ENCODE measurements around the gene ZMAT3.
"Not testable (repeated sequence)": the region's sequence is repeated elsewhere in the genome, so short reads cannot be mapped to it uniquely, and the experiment has no call there.

The ZMAT3 gene

GRCh38 chr3:179067839-179068238, 3.8 kb downstream of the ZMAT3 start:
- no peak for DNase-seq

- DNase-seq: no peak
These were observed 4.3 kb downstream of the ZMAT3 start for GRCh38 chr3:179067291-179067690.

DNA sequence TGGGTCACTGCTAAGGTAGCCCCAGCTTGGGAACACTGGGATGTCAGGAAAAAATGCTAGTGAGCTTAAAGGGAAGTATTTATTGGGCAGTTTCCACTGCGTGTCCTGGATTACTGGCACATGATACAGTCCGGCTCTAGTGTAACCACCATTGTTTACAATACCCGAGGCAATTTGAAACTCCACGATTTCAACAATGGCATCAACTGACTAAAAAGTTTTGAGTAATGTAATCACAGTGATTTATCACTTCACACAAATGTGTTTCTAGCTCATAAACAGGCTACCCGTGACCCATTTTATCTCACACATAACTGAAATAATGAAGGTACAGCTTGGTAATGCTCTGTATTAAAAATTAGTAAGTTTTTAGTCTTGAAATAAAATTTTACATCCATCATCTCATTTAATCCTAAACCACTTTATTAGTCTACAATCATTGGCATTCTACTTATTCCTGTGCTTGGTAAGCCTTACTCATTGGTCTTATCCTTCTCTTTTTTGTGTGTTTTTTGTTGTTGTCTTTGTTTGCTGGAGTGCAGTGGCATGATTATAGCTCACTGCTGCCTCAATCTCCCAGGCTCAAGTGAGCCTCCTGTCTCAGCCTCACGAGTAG, 7.6 kb downstream of the ZMAT3 start:
- DNase-seq: no peak

- DNase-seq: no peak
These were observed 15.3 kb downstream of the ZMAT3 start for GRCh38 chr3:179056326-179056725.

DNA sequence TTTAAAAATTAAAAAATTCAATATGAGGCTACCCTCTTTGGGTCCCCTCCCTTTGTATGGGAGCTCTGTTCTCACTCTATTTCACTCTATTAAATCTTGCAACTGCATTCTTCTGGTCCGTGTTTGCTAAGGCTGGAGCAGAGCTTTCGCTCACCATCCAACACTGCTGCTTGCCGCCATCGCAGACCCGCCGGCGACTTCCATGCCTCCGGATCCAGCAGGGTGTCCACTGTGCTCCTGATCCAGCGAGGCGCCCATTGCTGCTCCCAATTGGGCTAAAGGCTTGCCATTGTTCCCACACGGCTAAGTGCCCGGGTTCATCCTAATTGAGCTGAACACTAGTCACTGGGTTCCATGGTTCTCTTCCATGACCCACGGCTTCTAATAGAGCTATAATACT, 17.0 kb downstream of the ZMAT3 start:
- not testable (repeated sequence) for DNase-seq

DNA sequence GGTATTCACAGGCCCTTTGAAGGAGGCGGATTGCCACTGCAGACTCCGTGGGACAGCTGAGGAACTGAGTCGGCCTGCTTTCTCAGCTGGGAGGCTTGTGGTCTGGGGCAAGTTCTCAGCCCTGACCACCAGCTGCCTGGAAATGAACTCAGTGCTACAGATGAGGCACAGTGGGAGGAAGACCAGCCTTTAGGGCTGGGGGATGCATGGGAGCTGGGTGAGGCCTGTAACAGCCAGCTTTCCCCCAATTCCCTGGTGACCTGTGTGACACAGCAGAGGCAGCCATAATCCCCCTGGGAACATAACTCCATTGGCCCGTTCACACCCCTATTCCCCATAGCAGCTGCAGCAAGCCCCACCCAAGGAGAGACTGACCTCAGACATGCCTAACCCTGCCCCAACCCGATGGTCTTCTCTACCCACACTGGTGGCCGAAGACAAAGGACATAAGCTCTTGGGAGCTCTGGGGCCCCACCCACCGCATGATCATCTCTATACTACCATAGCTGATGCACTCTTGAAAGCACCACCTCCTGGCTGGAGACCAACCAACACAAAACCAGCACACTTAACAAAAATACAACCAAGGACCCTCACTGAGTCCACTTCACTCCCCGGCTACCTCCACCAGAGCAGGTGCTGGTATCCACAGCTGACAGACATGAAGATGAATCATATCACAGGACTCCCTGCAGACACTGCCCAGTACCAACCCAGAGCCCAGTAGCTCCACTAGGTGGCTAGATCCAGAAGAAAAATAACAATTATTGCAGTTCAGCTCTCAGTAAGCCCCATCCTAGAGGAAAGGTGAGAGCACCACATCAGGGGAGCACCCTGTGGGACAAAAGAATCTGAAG, 24.9 kb downstream of the ZMAT3 start:
- no peak for DNase-seq

DNA sequence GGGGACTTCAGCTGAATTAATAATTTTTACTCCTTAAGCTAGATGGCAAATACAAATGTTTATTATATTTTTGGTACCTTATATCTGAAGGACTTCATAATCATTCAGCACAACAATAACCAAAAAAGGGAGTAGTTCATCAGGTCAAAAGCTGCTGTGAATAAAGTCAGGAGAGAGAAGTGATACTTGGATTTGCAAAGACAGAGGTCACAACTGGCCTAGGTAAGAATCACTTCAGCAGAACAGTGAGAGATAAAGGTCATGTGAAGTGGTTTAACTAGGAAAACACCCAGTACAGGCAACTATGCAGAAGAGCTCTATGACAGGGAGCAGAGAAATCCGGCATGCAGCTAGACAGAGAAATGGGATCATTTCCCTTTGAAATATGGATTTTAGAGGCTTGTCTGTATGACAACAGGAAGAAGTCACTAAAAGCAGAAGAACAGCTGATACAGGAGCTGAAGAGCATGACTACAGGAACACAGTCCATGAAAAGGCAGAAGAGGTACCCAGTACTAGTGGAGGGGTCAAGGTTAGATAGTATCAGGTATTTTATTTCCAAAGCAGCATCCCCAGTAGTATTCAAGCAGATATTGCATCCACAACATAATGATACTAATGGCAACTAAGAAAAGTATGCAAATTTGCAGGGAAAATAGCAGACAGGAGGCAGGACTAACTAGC, 25.7 kb downstream of the ZMAT3 start:
- DNase-seq: no peak

GRCh38 chr3:179038899-179039251, 32.7 kb downstream of the ZMAT3 start:
- not testable (repeated sequence) for DNase-seq

- no peak for DNase-seq
These were observed 33.3 kb downstream of the ZMAT3 start for GRCh38 chr3:179038216-179038898.

GRCh38 chr3:179037351-179037750, 34.3 kb downstream of the ZMAT3 start:
- peak; percentile 34 for DNase-seq

DNA sequence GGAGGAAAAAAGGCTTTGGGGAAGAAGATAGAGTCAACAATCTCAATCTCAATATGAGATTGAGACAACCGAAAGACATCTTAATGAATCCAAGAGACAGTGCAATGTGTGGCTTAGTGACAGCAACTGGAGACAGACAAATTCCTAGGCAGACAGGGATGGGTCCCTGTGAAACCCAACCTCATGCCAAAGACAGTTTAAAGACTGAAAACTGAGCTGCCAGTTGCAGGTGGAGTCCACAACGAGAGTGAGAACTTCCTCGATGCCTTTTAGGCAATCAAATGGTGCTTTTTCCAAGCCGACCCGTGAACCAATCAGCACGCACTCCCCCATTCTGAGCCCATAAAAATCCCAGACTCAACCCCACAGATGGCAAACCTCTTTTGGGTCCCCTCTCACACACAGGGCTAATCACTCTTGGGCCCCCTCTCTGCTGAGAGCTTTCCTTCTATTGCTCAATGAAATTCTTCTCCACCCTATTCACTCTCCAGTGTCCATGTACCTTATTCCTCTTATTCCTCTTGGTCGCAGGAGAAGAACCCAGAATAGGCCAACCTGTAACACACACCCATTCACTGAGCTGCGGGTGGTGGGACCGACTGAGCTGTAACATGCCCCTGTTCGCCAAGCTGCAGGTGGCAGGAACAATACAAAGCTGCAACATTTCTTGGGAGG, 34.8 kb downstream of the ZMAT3 start:
- no peak for DNase-seq

- DNase-seq: no peak
These were observed 35.4 kb downstream of the ZMAT3 start for GRCh38 chr3:179036226-179036625.

DNA sequence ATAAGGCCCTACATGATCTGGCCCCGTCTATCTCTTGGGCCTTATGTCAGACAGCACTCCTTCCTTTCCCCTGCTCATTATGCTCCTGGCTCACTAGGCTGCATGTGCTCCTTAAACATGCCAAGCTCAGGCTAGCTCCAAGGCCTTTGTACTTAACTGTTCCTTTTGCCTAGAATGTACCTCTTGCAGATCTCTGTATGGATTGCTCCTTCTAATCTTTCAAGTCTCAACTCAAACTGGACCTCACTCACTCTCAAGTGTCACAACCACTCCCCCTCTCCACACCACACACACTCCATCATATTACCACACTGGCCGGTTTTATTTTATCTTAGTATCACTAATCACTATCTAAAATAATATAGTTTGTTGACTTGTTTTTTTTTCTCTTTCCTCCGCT, 36.4 kb downstream of the ZMAT3 start:
- no peak for DNase-seq

DNA sequence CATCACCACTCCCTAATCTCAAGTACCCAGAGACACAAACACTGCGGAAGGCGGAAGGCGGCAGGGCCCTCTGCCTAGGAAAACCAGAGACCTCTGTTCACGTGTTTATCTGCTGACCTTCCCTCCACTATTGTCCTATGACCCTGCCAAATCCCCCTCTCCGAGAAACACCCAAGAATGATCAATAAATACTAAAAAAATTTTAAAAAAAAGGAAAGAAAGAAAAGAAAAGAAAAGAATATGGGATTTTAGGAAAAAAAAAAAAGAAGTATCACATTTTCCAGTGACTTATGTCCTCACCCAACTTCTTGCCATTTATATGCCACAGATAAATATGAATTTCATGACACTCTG, 38.3 kb downstream of the ZMAT3 start:
- DNase-seq: not testable (repeated sequence)

- DNase-seq: not testable (repeated sequence)
These were observed 38.9 kb downstream of the ZMAT3 start for GRCh38 chr3:179032454-179033303.

GRCh38 chr3:179029096-179029495, 42.5 kb downstream of the ZMAT3 start:
- no peak for DNase-seq

- DNase-seq: no peak
These were observed 43.2 kb downstream of the ZMAT3 start for GRCh38 chr3:179028408-179028807.

DNA sequence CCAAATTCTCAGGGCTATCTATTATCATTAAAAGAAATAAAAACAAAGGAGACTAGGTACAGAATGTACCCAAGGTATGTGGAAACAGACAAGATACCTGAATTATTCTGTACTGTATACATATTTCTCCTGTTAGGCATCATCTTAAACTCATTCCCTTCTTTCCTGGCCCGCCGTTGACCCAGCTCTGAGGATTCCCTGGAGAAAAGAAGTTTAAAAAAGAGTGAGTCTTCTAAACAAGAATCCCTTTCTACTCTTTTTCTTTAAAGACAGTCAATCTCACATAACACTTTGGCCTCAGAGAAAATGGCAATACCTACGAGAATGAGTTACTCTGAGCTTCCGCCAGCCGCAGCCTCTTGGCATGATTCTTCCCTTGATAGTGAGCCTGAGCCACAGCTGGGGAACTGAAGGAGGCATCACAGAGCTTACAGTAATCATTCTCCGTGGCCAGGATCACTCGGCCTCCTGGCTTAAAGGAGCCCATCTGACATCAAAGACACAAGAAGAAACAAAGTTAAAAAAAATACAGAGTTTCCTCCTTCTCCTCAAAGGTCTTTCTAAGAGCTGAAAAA, 44.2 kb downstream of the ZMAT3 start:
- no peak for DNase-seq

GRCh38 chr3:179026636-179027035, 45.0 kb downstream of the ZMAT3 start:
- DNase-seq: no peak

DNA sequence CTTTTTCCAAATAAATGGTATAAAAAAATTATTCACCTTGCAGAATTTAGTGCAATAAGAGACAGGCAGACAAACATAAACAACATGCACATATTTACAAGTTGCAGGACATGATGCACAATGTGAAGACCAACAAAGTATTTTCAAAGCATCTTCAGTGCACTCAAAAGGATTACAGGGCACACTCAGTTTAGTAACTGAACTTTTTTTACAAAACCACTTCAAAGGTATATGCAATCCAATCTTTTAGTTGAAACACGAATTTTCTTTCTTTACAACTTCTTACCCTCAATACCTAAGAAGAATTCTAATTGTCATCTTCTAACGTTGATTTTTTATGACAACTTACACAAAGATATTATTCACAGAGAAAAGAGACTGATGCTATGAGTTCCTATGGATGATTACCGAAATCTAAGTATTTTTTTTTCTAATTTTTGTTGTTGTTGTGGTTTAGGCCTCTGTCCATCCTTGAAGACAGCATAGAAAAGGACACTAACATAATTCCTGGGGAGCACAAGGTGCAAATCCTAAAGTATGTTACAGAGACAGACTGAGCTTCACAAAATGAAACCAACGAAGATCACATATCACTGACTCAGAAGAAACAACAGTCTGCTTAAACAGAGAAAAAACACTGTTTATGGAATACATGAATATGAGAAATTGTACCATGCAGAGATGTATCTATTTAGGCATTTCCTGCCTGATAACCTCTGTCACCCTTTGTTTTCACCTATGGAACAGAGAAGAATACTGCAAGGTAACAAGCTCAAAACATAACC, 50.3 kb downstream of the ZMAT3 start:
- no peak for DNase-seq

DNA sequence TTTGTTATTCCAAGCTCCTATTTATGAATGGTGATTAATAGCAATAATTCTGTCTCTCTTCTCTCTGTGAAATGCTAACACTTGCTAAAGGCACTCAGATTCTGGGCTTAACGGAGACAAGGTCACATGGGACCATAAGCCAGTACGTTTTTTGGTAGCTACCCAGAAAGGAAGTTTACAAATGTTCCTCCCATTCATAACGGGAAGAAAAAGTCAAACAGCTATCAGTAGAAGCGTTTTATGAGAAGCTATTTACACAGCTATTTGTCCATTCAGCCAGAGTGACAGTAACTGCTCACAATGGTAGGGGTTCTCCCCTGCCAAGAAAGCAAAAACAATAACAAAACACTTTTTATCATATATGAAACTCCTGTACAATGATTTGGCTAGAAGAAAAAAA, 51.5 kb downstream of the ZMAT3 start:
- DNase-seq: no peak
